Activated effector memory CD4-positive, alpha-beta T cell treated with Interleukin-2 at 50 U/mL for 16 hours (primary cell): ENCODE results near the gene ITM2C.

Experiments
- DNase-seq: peaks from one replicate; pipeline ENCODE4 v3.0.0-alpha.2; 2020

ITM2C gene

DNA sequence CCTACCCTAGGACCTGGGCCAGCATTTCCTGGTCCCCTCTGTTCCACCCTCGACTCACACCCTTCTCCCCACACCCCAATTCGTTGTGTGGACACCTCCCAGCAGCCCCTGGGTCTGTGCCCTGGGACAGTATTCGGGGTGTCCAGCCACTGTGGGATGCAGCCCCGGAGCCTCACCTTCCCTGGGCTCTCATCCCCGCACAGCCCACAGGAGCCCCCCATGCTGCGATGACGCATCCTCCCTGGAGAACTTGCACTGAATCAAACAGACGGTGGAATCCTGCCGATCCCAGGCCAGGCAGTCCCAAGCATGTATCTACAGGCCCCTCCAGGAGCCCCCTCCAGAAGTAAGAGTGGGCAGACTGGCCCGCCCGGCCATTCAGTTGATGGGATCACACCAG lies 9.7 kb downstream of the ITM2C start:
- DNase-seq: no peak

DNA sequence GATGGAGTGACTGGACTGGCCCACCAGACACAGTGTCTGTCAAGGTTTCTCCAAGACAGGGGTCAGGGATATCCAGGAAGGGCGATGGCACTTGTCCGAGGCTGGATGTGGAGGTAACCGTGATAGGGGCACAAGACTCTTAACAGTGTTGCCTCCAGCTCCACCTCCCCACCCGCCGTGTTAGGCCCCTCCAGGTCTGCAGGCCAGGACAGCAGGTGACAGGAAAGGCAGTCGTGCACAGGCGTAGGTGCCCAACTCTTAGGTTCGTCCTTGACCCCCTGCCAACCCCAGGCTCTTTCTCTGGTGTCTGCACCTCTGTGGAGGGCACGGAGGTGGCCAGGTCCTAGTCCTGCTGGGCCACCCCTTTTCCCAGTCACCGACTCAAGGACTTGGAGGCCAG lies 10.1 kb downstream of the ITM2C start:
- no peak for DNase-seq

DNA sequence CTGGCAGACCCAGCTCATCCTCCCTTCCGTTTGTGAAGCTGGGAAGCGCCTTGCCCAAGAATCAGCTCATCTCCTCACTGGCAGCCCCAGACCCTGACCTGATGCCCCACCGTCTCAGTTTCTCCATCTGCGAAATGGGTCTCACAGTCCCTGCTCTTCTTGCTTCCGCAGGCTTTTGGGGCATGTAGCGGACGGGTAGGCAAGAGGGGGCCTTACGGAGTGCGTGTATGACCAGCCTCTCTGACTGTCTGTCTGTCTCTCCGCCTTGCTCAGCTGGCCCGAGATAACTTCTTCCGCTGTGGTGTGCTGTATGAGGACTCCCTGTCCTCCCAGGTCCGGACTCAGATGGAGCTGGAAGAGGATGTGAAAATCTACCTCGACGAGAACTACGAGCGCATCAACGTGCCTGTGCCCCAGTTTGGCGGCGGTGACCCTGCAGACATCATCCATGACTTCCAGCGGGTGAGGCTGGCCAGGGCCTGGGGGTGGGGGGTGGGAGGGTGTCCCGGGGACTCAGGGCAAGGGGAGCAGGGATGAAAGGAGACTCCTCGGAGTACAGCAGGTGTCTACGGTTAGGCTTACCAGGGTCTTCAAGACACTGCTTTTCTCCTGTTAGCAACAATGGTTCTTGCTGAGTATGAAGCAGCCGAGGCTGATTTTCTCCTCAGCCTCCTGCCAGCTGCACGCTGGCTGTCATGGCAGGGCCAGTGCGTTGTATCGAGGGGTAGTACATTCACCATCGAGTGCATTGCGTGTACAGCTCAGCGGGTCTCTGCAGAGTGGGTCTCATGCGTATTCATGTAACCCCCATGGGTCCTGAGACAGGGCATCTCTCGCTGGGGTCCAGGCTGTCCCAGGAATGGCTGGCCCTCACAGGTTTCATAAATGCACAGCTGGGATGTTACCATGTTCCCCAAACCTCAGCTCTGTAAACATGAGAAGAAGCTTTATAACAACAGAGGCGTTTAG lies 10.9 kb downstream of the ITM2C start:
- DNase-seq: no peak

DNA sequence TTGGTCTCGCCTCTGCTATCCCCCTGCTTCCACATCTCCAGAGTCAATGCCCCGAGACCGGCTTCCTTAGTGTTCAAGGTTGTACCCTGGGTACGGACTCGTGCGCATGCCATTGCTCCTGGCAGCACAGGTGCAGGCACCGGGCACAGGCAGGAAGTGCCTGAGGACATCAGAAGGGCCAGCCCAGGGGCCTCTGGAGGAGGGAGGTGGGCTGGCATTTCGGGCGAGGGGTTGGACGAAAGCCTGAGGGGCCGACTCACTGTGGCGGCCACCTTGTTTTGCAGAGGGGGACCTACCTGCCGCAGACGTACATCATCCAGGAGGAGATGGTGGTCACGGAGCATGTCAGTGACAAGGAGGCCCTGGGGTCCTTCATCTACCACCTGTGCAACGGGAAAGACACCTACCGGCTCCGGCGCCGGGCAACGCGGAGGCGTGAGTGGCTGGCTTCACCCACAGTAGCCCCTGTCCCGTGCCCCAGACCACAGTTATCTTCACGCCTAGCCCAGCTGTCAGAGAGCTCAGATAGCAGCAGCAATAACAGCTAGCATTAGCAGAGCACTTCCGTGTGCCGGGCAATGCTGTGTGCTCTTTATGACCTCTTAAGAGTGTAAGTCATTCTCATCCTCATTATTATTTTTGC lies 12.5 kb downstream of the ITM2C start:
- DNase-seq: no peak

DNA sequence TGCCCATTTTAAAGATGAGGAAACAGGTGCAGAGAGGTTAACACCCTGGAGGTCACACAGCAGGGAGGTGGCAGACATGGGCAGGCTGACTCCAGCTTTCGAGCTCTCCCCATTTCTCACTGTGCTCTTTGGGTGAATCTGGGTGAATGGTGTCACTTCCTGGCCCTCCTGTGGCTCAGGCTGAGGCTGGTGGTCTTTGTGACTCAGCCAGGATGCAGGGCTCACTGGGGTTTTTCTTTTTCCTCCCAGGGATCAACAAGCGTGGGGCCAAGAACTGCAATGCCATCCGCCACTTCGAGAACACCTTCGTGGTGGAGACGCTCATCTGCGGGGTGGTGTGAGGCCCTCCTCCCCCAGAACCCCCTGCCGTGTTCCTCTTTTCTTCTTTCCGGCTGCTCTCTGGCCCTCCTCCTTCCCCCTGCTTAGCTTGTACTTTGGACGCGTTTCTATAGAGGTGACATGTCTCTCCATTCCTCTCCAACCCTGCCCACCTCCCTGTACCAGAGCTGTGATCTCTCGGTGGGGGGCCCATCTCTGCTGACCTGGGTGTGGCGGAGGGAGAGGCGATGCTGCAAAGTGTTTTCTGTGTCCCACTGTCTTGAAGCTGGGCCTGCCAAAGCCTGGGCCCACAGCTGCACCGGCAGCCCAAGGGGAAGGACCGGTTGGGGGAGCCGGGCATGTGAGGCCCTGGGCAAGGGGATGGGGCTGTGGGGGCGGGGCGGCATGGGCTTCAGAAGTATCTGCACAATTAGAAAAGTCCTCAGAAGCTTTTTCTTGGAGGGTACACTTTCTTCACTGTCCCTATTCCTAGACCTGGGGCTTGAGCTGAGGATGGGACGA lies 13.2 kb downstream of the ITM2C start:
- DNase-seq: no peak

DNA sequence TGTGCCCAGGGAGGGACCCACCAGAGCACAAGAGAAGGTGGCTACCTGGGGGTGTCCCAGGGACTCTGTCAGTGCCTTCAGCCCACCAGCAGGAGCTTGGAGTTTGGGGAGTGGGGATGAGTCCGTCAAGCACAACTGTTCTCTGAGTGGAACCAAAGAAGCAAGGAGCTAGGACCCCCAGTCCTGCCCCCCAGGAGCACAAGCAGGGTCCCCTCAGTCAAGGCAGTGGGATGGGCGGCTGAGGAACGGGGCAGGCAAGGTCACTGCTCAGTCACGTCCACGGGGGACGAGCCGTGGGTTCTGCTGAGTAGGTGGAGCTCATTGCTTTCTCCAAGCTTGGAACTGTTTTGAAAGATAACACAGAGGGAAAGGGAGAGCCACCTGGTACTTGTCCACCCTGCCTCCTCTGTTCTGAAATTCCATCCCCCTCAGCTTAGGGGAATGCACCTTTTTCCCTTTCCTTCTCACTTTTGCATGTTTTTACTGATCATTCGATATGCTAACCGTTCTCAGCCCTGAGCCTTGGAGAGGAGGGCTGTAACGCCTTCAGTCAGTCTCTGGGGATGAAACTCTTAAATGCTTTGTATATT lies 14.0 kb downstream of the ITM2C start:
- no peak for DNase-seq

DNA sequence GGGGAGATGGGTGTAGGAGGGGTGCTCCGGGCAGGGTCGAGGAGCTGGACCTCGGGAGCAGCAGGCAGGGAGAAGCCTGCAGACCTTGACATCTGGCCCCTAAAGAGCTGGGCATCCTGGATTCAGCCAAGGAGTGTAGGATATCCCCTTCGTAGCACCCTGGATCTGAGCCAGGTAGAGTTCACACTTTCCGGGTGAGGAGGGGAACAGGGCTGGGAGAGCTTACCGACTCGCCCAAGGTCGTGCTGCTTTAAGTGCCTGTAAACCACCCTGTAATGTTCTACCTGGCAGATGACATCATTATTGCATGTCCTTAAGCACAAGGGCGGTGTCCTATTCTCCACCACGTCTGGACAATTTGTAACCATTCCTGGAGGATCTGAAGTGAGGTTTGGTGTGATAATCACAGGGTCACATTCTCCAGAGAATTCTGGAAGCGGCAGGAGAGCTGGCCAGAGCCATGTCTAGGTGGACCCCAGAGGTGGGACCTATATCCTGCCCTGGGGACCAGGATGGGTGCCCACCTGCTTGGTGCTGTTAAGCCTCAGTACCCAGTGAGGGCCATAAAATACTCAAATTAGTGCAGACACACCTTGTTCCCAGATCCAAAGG lies 14.6 kb downstream of the ITM2C start:
- DNase-seq: no peak

DNA sequence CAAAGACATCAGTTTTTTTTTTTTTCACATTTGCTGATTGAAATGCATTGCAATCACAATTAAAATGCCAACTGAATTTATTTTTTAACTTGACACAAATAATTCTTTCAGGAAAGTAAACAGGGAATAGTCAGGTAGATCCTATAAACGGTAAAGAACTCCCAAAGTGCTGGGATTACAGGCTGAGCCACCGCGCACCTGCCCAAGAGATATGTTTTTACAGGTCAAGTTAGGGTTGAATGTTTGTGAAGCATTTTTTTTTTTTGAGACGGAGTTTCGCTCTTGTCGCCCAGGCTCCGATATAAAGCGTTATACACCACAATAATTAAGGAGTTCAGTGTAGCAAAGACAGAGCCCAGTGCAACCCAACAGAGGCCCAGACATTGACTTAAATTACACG lies 15.1 kb downstream of the ITM2C start:
- DNase-seq: no peak

DNA sequence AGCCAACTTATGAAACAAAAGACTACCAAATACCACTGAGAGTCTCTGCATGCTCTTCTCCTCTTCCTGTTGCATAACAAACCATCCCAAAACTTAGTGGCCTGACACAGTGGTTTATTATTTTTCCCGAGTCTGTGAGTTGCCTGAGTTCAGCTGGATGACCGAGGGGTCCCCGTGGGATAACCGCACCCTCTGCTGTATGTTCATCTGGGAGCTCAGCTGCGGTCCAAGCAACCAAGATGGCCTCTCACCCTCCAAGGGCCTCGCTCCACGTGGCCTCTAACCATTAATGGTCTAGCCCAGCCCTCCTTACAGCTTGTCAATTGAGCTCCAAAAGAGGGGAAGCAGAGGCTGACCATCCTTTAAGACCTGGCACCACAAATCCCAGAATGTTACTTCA lies 17.1 kb downstream of the ITM2C start:
- no peak for DNase-seq

DNA sequence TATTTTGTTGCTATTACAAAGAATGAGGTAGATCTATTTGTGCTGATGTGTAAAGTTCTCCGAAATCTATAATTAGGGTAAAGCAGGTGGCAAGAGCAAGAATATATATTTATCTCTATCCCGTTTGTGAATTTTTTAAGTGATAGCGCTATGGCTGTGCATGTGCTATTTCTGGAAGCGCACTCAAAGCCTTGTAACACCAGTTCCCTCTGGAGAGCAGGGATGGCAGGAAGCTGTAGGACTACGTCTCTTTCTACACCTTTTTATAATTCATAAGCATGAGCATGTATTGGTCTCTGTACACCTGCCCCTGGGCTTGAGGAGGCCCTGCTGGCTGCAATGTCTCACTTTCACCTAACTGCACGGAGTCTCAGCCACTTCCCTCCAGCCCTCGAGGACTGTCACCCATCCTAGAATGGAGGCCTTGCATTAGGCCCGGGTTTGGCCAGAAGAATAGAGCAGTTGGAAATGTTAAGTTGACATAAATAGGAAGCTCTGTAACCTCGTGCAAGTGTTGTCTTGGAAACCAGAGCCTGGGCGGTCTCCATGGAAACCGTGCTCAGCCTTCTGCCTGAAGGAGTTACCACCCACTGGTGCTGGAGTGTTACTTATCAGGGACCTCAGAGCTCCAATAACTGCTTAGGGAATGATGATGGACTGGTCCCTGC lies 20.9 kb downstream of the ITM2C start:
- no peak for DNase-seq

DNA sequence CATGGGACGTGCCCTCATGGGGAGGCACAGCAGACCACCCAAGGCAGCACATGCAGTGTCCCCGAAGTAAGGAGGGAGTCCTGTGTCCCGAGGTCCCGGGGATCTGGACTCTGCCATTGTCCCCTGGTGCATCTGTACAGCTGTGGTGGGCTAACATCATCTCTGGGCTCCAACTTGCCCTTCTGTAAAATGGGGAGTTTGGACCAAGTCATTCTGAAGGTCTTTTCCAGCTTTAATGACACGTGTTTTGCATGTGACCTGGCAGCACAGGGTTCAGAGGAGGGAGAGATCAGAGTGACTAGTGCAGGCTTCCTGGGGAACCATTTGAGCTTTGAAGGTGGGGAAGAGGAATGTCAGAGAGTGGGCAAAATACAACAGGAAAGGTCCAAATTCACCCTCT lies 21.5 kb downstream of the ITM2C start:
- DNase-seq: no peak

DNA sequence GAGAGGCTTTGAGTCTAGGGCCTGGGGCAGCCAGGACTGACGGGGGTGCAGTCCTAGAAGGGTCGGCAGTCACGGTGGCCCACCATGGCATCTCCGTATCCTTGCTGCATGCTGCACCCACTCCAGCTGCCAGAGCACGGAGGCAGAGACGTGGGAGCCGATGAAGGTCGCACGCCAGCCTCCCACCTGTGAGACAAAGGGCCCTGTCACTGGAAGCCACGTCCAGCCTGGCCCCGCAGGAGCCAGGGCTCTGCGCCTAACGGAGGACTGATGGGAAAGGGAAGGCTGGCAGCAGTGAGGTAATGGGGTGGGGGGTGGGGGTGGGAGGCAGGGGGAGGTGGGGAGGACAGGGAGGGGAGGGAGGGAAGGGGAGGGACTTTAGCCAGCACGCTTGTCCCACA lies 21.9 kb downstream of the ITM2C start:
- DNase-seq: no peak

DNA sequence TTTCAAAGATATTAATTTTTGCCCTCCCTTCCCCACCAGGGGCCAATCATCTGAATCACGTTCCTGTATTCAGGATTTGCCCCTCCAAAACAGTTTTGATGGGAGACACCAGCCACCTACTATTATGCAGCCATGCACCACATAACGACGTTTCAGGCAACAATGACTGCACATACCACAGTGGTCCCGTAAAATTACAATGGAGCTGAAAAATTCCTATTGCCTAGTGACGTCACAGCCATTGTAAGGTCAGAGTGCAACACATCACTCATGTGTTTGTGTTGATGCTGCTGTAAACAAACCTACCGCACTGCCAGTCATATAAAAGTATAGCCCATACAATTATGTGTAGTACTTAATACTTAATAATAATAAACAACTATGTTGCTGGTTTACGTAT lies 22.6 kb downstream of the ITM2C start:
- no peak for DNase-seq

DNA sequence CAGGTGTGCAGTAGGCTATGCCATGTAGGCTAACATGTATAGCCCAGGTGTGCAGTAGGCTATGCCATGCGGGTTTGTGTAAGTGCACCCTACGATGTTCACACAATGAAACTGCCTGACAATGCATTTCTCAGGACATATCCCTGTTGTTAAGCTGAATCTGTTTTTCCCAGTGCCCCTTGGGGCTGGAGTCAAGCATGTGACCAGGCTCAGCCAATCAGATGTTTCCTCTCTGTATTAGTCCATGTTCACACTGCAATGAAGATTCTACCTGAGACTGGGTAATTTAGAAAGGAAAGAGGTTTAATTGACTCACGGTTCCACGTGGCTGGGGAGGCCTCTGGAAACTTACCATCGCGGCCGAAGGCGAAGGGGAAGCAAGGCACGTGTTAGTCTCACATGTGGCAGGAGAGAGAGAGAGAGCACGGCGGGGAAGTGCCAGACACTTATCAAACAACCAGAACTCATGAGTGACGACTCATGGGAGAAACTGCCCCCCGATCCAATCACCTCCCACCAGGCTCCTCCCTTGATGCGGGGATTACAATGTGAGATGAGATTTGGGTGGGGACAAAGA lies 24.2 kb downstream of the ITM2C start:
- no peak for DNase-seq

DNA sequence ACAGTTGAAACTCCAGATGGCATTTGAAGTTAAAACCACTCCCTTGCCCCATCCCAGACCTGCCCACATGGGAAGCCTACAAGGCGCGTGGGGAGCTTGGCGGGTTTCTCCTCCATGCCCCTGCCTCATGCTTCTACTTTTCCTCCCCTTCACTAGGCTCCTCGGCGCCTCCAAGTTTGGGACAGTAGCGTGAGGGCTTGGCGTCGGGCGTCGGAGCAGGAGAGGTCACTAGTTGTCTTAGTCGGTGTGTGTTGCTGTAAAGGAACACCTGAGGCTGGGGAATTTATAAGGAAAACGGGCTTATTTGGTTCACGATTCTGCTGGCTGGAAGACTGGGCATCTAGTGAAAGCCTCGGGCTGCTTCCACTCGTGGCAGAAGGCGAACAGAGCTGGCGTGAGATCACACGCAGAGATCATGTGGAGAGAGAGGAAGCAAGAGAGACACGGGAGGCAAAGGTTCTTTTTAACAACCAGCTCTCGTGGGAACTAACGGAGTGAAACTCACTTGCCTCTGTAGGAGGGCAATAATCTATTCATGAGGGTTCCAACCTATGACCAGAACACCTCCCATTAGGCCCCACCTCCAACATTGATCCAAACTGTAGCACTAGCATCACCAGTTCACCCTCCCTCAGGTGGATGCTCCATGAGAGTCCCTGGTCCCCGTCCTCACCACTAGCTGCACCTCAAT lies 25.3 kb downstream of the ITM2C start:
- DNase-seq: no peak

DNA sequence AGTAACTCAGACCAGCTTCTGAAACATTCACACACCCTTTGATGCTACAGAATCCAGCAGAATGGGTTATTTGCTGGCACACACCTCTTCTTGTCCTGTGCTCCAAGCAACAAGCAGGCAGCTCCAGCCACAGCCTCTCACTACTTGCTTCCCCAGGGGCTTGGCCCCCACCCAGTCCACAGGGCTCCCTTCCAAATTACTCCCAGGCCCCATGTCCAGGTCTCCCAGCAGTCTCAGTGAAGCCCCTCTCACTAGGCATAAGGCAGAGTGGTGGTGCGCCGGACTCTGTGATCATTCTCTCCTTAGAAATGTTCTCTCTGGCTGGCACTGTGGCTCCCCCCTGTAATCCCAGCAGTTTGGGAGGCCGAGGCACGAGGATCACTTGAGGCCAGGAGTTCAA lies 25.9 kb downstream of the ITM2C start:
- DNase-seq: no peak

DNA sequence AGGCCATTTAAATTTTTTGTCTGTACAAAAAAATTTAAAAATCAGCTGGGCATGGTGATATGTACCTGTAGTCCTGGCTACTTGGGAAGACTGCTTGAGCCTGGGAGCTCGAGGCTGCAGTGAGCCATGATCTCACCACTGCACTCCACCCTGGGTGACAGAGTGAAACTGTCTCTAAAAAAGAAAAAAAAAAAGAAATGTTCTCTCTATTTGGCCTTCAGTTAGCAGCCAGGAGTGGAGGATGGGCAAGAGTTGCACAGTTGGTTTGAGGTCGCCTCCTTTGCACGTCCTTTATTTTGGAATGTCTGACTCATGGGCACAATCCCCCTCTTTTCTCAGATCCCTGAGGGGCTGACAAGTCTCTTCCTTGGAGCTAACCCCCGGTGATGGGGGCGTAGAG lies 26.3 kb downstream of the ITM2C start:
- DNase-seq: no peak

DNA sequence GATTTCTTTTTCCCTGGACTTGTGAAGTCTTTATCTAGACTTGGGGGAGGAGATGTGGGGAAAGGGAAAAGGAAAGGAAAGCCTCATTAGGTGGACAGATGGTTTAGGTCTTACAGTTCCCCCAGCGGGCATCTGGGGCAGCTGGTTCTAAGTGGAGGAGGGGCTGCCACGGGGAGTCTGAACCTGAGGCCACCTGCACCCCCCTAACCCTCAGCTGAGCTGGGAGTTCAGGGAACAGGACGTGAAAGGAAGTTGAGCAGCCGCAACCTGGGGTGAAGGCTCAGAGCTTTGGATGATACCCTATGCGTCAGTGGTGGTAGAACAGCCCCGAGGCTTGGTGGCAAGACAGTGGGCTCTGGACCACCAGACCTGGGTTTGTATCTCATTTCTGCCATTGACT lies 26.8 kb downstream of the ITM2C start:
- no peak for DNase-seq

DNA sequence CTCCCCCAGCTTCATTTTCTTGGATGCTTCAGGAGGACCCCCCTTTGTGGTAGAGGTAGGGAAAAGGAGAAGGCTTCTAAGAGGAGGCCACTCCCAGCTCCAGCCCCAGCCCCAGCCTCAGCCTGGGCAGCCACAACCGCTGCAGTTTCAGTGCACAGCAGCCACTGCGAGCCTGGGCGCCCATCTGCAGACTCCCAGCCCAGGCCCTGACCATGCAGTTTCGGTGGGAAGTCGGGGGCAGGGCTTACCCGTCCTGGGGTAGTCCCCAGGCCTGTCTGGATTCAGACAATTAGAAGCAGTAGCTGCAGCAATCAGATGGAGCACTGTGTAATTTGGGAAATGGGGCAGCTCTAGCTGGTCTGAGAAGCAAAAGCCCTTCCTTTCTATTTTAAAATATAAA lies 28.6 kb downstream of the ITM2C start:
- DNase-seq: no peak

DNA sequence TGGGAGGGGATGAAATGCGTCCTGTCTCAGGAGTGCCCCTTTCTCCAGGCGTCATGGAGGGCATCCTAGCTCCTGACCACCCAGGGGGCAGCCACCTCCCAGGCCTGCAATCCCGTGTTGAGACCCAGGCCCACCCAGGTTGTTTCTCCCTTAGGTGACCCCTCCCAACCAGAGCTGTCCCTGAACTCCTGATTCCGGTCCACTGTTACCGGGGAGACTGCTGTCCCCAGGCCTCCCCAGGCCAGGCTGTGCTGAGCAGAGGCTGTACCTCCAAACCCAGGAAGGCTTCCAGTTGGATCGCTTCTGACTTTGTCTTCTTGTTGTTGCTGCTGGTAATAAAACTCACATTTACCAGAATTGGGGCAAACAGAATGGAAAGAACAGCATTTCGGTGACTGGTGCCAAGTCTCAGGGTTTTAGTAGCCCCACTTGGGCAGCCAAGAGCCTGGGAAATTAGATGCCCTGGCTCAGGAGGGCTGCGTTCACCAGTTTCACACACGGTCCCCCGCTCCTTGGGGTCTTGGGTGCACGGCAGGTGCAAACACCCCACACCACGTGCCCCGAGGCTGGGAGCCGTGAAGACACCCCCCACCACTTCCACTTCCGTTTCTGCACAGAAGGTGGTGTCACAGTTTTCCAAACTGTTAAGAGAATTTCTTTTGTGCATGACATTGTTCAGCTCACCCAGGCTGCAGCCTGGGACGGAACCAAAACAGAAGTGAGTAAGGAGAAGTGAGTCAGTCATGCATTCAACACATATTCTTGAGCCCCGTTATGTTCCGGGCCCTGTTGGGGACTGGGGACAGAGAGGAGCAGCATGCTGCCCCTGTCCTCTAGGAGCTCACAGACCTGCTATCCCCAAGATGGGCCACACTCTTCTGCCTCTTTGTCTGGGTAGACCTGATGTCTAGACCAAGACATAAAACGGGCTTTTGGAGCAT lies 29.4 kb downstream of the ITM2C start:
- DNase-seq: no peak
